Dedifferentiated amniotic fluid mesenchymal stem cell (primary cell): ENCODE measurements around the gene C10orf67.
"Not testable (repeated sequence)": the region's sequence is repeated elsewhere in the genome, so short reads cannot be mapped to it uniquely, and the experiment has no call there.

Experiments
- DNase-seq: peaks from one replicate; pipeline ENCODE4 v3.0.0-alpha.2; 2016; ENCODE audit errors: extremely low spot score

C10orf67 gene

DNA sequence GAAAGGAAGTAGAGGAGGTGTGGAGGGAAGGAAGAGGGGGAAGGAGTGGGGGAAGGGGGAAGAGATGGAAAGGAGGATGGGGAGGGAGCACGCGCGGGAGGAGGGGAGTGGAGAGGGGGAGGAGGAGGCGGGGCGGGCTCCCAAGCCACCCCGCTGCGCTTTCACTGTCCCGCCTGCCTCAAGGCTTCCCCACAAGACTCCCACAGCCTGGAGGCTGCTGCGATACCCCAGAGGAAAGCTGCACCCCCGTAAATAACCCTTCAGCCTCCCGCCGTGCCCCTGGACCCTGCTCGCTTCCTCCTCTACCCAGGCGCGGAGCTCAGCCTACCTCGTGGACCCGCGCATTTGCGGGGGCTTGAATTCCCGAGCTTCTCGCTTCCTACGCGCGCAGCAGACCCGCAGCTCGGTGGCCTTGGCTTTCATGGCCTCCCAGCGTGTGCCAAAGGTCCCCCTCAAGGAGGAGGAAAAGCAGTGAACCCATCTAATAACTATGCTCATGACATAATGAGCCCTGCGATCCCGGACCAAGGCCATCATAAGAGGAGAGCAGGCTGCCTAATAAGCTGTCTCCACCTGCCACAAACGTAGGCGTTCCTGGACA is at the start of gene C10orf67:
TSS of gene C10orf67 (minus strand) at position 557 of the 601 bp plus-strand sequence. CDS start at position 534, 23 bp downstream.
- DNase-seq, result no peak

DNA sequence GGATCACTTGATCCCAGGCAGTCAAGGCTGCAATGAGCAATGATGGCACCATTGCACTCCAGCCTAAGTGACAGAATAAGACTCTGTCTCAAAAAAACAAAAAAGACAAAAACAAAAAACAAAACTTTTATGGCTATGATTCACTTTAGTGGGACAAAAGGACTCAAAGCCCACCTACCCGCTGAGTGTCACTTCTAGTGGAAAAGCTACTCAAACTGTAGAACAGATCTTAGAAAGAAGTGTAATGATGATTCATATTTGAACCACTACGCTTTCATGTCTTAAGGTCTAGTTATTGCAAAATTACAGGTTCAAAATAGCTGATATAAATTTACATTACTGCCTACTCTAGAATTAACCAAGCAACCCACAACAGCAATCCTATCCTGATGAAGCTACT is 47.2 kb upstream of the C10orf67 start:
- no peak for DNase-seq

DNA sequence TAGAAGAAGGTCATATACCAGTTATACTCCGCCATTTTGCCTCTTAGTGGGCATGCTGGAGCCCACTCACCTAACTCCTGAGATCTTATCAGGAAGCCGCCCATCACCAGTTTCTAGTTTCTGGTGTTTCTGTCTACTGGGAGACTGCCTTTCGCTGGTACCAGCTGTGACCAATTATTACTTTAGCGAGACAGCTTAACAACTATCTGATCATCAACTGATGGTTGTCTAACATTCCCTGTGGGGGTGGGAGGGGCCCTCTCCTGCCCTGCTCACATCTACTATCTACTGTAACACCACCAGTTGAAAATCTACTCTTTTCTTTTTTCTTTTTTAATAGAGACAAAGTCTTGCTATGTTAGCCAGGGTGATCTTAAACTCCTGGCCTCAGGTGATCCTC is 46.2 kb upstream of the C10orf67 start:
- no peak for DNase-seq

DNA sequence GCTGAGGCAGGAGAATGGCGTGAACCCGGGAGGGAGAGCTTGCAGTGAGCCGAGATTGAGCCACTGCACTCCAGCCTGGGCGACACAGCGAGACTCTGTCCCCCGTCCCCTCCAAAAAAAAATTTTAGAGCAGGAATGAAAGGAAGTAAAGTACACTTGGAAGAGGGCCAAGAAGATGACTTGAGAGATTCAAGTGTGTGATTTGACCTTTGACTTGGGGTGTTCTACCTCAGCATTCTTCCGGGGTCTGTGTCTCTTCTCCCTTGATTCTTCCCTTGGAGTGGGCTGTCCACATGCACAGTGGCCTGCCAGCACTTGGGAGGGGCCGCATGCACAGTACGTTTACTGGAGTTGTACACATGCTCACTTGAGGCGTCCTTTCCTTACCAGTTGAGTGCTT is 45.8 kb upstream of the C10orf67 start:
- DNase-seq, result not testable (repeated sequence)

DNA sequence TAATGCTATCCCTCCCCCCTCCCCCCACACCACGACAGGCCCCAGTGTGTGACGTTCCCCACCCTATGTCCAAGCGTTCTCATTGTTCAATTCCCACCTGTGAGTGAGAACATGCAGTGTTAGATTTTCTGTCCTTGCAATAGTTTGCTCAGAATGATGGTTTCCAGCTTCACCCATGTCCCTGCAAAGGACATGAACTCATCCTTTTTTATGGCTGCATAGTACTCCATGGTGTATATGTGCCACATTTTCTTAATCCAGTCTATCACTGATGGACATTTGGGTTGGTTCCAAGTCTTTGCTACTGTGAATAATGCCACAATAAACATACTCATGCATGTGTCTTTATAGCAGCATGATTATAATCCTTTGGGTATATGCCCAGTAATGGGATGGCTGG is 42.9 kb upstream of the C10orf67 start:
- not testable (repeated sequence) for DNase-seq

DNA sequence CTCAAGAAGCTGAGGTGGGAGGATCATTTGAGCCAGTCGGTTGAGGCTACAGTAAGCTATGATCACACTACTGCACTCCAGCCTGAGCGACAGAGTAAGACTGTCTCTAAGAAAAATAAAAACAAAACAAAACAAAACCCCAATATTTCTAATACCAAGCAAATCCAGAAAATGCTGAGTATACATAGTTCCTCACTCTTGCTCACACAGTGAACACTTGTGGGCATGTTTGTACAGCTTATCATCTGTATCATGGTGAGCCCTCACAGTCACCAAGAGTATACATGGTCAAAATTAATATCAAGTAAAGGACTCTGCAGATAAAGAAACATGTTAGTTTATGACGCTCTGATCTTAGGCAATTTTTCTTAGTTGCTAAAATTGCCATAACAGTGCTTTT is 41.5 kb upstream of the C10orf67 start:
- DNase-seq, result no peak

DNA sequence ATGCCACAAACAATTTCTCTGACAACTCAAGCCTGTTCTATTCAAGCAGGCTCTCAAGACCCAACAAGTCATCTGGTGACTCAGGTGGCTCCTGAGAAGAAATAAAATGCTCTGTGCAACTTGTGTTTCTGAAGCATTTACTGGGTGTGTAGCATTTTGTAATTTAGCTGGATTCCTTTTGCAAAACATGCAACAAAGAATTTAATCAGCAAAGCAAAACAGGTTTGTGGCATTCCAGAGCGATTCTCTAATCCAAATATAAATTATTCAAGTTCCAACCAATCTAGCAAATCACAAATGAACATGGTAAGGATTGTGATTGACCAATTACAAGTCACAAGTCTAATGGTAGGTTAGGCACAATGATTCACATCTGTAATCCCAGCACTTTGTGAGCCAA is 39.8 kb upstream of the C10orf67 start:
- peak; percentile 36 for DNase-seq

DNA sequence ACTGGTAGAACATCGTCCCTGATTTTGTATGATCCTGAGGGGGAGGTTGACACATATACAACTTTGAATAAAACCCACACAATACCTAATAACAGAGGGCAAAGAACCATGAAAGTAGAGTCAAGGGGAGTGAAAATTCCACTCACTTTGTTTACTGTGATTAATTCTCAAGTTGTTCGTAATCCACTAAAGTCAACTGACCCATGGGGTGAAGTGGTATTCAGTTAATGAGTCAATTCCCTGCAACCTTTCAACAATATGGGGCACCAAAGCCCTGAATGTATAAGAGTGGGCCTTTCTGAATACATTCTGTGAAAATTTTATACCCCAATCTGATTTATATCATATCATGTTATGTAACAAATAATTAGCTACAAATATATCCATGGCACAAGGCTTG is 39.0 kb upstream of the C10orf67 start:
- DNase-seq, result no peak

DNA sequence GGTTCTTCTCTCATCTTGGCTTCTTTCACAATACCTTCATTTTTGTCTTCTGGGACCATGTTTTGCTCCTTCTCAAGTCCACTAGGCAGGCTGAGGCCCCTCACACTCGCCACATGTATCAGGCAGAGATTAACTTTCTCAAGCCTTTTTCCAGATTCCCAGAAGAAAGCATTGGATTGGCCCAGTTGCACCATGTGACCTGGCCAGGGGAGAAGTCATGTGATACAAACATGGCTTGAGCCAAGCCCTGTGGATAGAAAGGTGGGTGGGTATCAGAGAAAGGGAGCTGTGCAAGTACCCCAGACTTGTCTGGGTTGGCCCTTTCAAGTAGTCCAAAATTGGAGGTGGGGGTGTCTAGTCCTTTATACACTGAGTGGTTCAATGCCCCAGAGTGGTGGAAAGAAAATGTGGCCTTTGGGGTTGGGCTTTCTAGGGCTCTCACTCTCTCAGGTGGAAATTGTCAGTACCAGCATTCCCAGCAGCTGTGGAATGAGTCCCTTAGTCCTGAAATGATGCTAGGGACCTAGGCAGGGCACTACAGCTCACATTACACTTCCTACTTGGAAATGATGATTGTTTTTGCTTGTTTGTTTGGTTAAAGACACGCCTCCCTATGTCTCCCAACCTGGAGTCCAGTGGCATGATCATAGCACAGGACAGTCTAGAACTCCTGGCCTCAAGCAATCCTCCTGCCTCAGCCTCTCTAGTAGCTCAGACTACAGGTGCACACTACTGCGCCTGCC is 36.9 kb upstream of the C10orf67 start:
- no peak for DNase-seq

DNA sequence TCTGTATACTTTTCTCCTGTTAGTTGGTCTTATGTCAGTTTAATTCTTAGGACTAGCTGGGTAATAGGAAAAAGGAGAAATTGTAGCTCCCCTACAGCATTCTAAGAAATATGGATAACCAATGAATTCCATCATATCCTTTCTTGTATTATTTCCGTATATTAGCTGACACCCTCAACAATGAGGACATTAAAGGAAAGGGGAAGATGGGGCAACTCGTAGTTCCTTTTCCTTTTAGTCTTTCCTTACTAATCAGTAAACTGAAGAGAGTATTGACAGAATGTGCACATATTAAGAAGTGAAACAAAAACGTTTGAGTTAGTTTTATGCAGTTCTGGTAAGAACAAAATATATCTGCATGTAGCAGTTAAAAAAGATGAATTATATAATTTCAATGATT is 35.1 kb upstream of the C10orf67 start:
- DNase-seq, result no peak

DNA sequence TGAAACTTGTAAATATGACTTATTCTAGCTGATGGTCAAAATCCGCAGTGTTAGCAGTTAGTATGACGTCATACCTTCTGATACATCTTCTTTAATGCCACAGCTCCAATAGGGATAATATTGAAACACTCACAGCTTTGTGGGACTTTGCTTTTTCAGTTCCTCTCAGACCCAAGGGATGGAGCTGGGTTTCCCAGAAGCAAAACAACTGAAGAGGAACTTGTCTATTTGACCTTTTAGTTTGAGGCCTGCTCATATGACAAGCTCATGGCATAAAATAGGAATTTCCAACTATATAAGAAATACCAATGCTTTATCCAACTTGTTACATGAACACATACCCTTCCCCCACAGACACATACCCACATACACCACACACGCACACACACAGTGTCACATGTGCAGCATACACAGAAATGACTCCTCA is 31.6 kb upstream of the C10orf67 start:
- DNase-seq, result no peak

DNA sequence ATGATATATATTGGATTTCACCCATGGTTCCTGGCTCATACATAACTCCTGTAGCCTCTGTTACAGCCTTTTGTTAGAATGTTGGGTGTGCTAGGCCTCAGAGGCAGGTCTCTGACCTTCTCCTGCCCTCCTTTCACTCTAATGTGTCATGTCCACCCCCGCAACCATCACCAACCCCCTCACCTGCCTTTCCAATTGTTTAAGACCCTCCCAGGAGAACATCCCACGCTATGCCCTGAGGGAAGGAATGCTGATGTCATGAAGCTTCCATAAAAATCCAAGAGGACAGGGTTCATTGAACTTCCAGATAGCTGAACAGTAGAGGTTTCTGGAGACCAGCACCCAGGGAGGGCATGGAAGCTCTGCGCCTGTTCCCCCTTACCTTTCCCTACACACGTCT is 30.8 kb upstream of the C10orf67 start:
- DNase-seq, result no peak

DNA sequence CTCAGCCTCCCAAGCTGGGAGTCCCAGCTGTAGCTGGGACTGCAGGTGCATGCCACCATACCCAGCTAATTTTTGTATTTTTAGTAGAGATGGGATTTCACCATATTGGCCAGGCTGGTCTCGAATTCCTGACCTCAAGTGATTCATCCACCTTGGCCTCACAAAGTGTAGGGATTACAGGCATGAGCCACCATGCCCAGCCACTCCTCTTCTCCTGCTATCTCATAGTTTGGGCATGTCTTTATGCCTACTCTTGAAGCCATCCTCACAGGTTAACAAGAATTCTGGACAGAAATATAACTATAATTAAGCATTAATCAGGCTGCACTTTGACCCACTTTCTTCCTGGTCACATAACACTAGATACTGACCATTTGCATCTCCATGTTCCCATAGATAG is 28.6 kb upstream of the C10orf67 start:
- DNase-seq, result no peak

DNA sequence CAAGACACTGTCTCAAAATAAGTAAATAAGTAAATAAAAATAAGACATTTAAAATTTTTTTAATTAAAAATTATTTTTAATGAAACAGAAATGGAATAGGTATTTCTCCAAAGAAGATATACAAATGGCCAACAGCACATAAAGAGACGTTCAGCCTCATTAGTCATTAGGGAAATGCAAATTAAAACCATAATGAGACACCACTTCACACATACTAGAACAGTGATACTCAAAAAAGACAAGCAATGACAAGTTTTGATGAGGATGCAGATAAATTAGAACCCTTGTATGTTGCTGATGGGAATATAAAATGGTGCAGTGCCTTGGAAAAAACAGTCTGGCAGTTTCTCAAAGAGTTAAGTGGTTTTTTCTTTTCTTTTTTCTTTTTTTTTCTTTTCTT is 26.5 kb upstream of the C10orf67 start:
- DNase-seq, result no peak

DNA sequence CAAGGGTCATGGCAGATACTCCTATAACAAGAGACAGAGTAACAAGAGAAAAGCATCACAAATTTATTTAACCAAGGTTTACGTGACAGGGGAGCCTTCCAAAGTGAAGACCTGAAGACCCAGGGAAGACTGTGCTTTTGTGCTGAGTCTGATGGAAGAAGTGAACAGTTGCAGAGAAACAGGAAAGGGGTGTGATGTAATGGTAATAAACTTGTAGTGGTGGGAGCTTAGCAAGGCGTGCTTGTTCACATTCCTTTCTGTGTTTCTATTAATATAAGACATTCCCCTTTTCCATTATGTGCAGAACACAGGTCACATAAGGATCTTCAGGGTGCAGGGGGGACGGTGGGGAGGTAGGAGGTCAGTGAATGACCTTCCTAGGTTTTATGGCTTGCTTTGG is 25.5 kb upstream of the C10orf67 start:
- DNase-seq, result no peak

DNA sequence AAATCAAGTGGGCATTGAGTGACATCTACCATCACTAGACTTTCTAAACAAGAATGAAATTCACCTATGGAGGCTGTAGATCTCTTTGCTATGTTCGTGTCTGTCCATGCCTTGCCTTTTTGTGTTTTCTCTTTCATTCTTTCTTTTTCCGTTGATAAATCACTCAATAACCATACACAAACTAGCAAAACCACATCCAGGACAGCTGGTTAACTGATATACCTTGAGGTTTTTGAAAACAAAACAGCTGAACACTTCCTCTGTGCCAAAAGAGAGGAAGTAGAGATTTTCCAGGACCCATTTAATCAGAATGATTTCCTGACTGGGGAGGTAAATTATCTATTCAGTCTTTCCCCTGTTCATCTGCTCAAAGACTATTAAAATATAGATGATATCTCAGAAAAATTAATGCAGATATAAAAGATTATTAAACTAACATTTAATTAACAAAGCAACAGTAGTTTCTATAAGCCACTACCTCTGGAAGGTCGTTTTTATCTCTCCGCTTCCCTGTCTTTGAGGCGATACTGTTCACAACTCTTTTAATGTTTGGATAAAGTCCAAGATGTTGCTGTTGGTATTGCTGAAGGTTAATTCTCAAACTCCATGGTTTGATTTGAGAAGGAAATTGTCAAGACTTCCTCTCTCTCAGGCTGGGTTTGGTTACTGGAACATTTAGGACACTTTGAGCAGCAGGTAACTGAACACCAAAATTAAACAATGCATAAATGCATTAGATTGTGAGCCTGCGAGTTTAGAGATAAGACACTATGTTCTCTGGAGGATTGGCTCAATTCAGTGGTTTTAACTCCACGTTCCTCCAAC is 24.4 kb upstream of the C10orf67 start:
- DNase-seq, result no peak

DNA sequence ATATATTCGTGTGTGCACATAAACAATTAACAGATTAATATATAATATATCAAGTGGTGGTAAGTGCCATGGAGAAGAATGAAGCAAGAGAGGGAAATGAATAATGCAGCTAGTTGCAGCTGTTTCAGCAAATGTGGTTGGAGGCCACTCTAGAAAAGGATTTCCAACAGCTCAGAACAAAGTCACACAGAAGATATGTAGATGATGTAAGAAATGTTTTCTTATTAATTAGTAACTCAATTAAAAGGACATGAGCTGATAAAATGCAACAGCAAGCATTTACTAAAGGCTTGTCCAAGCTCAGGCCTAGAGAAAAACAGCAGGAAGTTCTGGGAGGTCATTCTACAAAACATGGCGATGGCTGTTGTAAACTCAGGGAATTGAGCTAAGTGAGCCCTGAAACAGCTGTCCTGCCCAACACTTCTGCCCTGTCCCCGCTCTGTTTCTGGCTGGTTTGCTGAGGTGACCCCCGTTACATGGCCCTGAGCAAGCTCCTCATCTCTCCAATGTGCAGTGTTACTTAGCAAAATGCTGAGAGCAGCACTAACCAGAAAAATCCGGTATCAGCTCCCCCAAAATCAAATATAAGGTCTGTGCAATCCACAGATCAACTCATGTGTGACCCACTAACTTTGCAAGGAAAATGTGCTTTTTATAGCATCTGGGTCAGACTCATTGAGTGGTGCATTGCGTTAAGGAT is 23.4 kb upstream of the C10orf67 start:
- no peak for DNase-seq

DNA sequence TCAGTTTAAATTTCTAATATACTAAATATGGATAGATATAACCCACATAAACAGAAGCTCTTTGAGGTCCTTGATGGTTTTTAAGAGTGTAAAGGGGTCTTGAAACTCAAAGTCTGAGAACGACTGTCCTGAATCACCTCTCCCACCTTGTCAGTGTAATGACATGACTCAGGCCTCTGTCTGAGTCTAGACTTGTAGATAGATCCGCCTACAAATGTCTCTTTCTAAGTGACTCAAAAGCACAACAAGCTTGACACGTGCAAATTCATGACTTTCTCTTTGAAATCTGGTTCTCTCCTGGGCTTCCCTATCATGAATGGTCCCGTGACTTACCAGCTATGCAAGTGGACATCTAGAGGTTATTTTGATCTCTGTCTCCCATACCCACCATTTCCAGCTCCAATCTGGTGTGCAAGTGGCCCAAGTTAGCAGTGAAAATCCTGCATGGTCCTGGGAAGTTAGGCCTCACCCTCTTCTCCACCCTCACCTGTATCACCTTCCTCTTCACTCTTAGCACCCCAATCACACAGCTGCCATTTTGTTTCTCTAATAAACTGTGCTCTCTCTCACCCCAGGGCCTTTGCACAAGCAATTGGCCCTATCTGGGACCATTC is 20.9 kb upstream of the C10orf67 start:
- not testable (repeated sequence) for DNase-seq

DNA sequence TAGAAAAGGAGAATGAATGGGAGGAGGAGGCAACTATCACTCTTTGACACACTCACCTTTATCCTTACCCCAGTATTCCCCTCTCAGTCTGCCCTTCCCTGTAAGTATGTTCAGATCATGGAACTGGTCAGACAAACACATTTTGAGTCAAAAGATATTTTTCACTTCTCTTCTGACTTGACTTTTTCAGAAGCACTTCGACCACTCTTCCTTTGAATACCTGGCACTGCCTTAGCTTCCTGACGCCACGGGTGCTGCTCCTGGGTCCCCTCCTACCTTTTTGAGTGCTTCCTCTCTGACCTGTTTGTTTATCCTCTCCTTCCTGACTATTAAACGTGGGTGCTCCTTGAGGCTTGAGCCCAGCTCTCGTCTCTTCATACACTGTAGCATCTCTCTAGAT is 19.8 kb upstream of the C10orf67 start:
- no peak for DNase-seq

DNA sequence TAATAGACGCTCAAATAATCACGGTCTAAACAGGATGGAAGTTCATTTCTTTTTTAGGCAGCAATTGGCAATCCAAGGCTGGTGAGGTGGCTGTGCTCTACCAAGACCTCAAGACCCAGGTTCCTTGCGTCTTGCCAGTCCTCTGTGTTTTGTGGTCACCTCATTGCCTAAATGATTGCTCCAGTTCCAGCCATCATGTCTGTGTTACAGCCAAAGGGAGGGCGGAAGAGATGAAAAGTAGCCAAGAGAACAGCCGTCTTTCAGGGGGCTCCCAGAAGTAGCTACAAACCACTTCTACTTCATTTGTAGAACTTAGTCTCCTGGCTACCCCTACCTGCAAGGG is 19.2 kb upstream of the C10orf67 start:
- no peak for DNase-seq

DNA sequence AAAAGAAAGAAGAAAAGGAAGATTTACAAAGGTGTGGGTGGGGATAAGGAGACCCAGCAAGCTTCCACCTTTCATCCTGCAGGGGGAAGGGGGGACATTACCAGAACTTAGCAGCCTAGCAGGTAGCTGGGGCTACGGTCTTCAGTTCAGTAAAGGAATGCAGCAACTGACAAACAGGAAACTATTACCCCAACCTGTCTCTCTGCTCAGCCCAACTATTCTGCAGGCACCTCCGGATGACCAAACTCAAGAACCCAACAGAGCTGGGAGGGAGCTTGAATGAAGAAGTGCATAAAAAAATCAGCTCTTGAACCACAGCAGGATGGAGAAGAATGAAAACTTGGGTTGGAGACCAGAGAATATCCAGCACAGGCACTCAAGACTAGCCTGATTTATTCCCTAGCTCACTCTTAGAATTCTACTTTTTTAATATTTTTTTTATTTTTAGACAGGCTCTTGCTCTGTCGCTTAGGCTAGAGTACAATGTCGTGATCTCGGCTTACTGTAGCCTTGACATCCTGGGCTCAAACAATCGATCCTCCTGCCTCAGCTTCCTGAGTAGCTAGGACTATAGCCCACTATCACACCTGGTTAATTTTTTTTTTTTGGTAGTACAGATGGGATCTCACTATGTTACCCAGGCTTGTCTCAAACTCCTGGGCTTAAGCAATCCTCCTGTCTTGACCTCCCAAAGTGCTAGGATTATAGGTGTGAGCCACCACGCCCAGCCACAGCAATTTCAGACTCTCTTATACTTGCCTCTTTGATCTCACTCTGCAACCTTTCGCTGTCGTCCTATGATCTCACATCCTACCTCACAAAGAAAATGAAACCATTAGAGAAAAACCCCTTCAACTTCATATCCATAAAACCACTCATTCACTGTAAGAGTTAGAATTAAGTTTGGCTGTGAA is 18.5 kb upstream of the C10orf67 start:
- no peak for DNase-seq
